GM12878 (cell line): ENCODE results near the gene THBS3. TPM values are rescaled to one million over a fixed set of nuclear protein-coding genes. Genes with fewer than 3 reads are reported as not detected.

Source experiments
- ATAC-seq: fragments of 200-7000 bp; cut with Tn5 transposase; 3 replicates; pipeline ENCODE4 v1.9.1; 2020; ENCODE audit warnings: mild to moderate bottlenecking, moderate library complexity
- BruUV-seq: library from RNA; stranded (reverse); fragments of 400-500 nt; replicated peaks from 2 replicates; lab custom pipeline; 2021; lab: Mats Ljungman, UMichigan
- CTCF ChIA-PET: fragments of 300-600 bp; sonication (Branson Sonifier 250); formaldehyde crosslinking; extraction: SDS; loops from one replicate; lab custom pipeline; 2021; ENCODE audit warnings: inconsistent platforms; lab: Yijun Ruan, JAX
- POLR2A ChIA-PET: fragments of 350-600 bp; formaldehyde crosslinking; extraction: SDS; loops from one replicate; lab custom pipeline; 2021; ENCODE audit warnings: inconsistent platforms; lab: Charles Lee
- RAD21 ChIA-PET: fragments of 300-600 bp; sonication (Branson Sonifier 250); formaldehyde crosslinking; loops from one replicate; lab custom pipeline; 2023; ENCODE audit warnings: antibody characterized with exemption; ENCODE audit not compliant: unreplicated experiment; lab: Charles Lee
- SMC1A ChIA-PET: fragments of 300-600 bp; sonication (Branson Sonifier 250); formaldehyde crosslinking; loops from one replicate; lab custom pipeline; 2023; ENCODE audit not compliant: unreplicated experiment, uncharacterized antibody; lab: Charles Lee
- DNase-seq: peaks from one replicate; pipeline ENCODE4 v3.0.0-alpha.2; 2011; ENCODE audit warnings: low read depth, low spot score
- FAIRE-seq: peaks from 3 replicates; lab custom pipeline; 2011; peaks lifted over from hg19 to GRCh38; lab: Jason Lieb, UNC
- H2AFZ ChIP-seq: 2 replicates; pipeline ENCODE4 v1.6.0; 2011; ENCODE audit warnings: low read depth, low read length, control low read depth; ENCODE audit not compliant: control insufficient read depth
- H3K27ac ChIP-seq: 2 replicates; pipeline ENCODE4 v1.5.1; 2011; ENCODE audit warnings: control low read depth; ENCODE audit not compliant: control insufficient read depth, insufficient read depth
- H3K27me3 ChIP-seq, 2 experiments: replicated peaks in 1 of 2; 2 replicates each; pipeline versions ENCODE4 v1.6.0 to v1.6.1; 2011; ENCODE audit warnings: low read length in 1 of 2; ENCODE audit not compliant: control insufficient read depth in 2 of 2, insufficient read depth in 2 of 2
- H3K36me3 ChIP-seq, 2 experiments: 2 replicates each; pipeline ENCODE4 v1.5.1; 2011; ENCODE audit warnings: low read length in 1 of 2; ENCODE audit not compliant: control insufficient read depth in 2 of 2, insufficient read depth in 2 of 2
- H3K4me1 ChIP-seq: 2 replicates; pipeline ENCODE4 v1.6.1; 2011; ENCODE audit warnings: mild to moderate bottlenecking, low read length, moderate library complexity, mixed read lengths; ENCODE audit not compliant: control insufficient read depth, insufficient read depth
- H3K4me2 ChIP-seq: 2 replicates; pipeline ENCODE4 v1.6.0; 2011; ENCODE audit warnings: control low read depth; ENCODE audit not compliant: control insufficient read depth, insufficient read depth
- H3K4me3 ChIP-seq: fragments of 200-600 bp; sonication (generic); 2 replicates; pipeline ENCODE4 v1.5.1; 2016
- H3K79me2 ChIP-seq: 2 replicates; pipeline ENCODE4 v1.6.0; 2011; ENCODE audit warnings: low read length; ENCODE audit not compliant: control insufficient read depth, insufficient read depth
- H3K9ac ChIP-seq: 2 replicates; pipeline ENCODE4 v1.8.0; 2011; ENCODE audit warnings: low read length, control low read depth, mixed read lengths; ENCODE audit not compliant: control insufficient read depth, insufficient read depth
- H3K9me3 ChIP-seq: replicated peaks from 3 replicates; pipeline ENCODE4 v1.5.1; 2011; ENCODE audit warnings: mild to moderate bottlenecking, low read length; ENCODE audit not compliant: control insufficient read depth, insufficient read depth
- H4K20me1 ChIP-seq: 2 replicates; pipeline ENCODE4 v1.6.0; 2011; ENCODE audit not compliant: control insufficient read depth, insufficient read depth
- BHLHE40 ChIP-seq, 2 experiments: fragments of 450-650 bp in 1 of 2; IDR thresholded peaks; 2 replicates each; pipeline ENCODE4 v1.6.1; 2011 to 2017; ENCODE audit warnings: low read depth in 2 of 2, borderline replicate concordance in 1 of 2, improper control_type of control experiment in 1 of 2, low read length in 1 of 2, mild to moderate bottlenecking in 1 of 2
- EZH2 ChIP-seq: IDR thresholded peaks from 2 replicates; pipeline ENCODE4 v1.6.1; 2012; ENCODE audit warnings: low read depth, mild to moderate bottlenecking, control low read depth, inconsistent platforms, low read length, borderline replicate concordance; ENCODE audit not compliant: control insufficient read depth
- GATAD2B ChIP-seq: fragments of 450-650 bp; conservative IDR thresholded peaks from 2 replicates; pipeline ENCODE4 v1.6.1; 2017; ENCODE audit warnings: low read depth, mild to moderate bottlenecking, moderate library complexity
- IKZF2 ChIP-seq, 2 experiments: fragments of 450-650 bp; IDR thresholded peaks; 2 replicates each; pipeline ENCODE4 v1.6.1; 2017; ENCODE audit warnings: mild to moderate bottlenecking in 2 of 2, moderate library complexity in 2 of 2
- MXI1 ChIP-seq: fragments of 150-350 bp; IDR thresholded peaks from 2 replicates; pipeline ENCODE4 v1.6.1; 2011; ENCODE audit warnings: low read depth, mild to moderate bottlenecking, inconsistent platforms, low read length, improper control_type of control experiment
- PAX5 ChIP-seq: IDR thresholded peaks from 2 replicates; pipeline ENCODE4 v1.6.1; 2011; ENCODE audit warnings: low read depth, low read length, borderline replicate concordance
- POLR2AphosphoS2 ChIP-seq: IDR thresholded peaks from 2 replicates; pipeline ENCODE4 v1.6.1; 2011; ENCODE audit warnings: low read depth, mild to moderate bottlenecking, low read length, improper control_type of control experiment, moderate library complexity
- SMARCA5 ChIP-seq: fragments of 450-650 bp; IDR thresholded peaks from 2 replicates; pipeline ENCODE4 v1.6.1; 2017; ENCODE audit warnings: mild to moderate bottlenecking
- SREBF1 ChIP-seq: IDR thresholded peaks from 2 replicates; pipeline ENCODE4 v1.6.1; 2012; ENCODE audit warnings: mild to moderate bottlenecking, low read length
- SREBF2 ChIP-seq: IDR thresholded peaks from 2 replicates; pipeline ENCODE4 v1.6.1; 2012; ENCODE audit warnings: mild to moderate bottlenecking, low read length
- SRF ChIP-seq, 2 experiments: IDR thresholded peaks; 2 replicates each; pipeline ENCODE4 v1.6.1; 2011; ENCODE audit warnings: low read depth in 2 of 2, low read length in 2 of 2, mild to moderate bottlenecking in 1 of 2, moderate library complexity in 1 of 2
- WRNIP1 ChIP-seq: IDR thresholded peaks from 2 replicates; pipeline ENCODE4 v1.6.1; 2011; ENCODE audit warnings: low read depth, low read length, improper control_type of control experiment, borderline replicate concordance
- YBX1 ChIP-seq: fragments of 450-650 bp; IDR thresholded peaks from 2 replicates; pipeline ENCODE4 v1.6.1; 2016; ENCODE audit warnings: antibody characterized with exemption
- ZBED1 ChIP-seq: IDR thresholded peaks from 2 replicates; pipeline ENCODE4 v1.6.1; 2016; ENCODE audit warnings: borderline replicate concordance
- ZNF207 ChIP-seq: fragments of 450-650 bp; IDR thresholded peaks from 2 replicates; pipeline ENCODE4 v1.6.1; 2014; ENCODE audit warnings: antibody characterized with exemption, mild to moderate bottlenecking, borderline replicate concordance
- ZNF24 ChIP-seq: fragments of 450-650 bp; IDR thresholded peaks from 2 replicates; pipeline ENCODE4 v1.6.1; 2017; ENCODE audit warnings: antibody characterized with exemption, mild to moderate bottlenecking
- WGBS: methylation state at CpG from one replicate; pipeline ENCODE4 v1.1.6; 2016; ENCODE audit warnings: low lambda C conversion rate; ENCODE audit not compliant: insufficient replicate concordance, insufficient coverage; ENCODE audit errors: missing lambda C conversion rate; 5-methylcytosine and 5-hydroxymethylcytosine counted together
- in situ Hi-C: fragments of 300-500 bp; cut with MboI; formaldehyde crosslinking; loops from 9 replicates; pipeline ENCODE4 v1.14.3; 2018; ENCODE audit warnings: mixed read lengths
- intact Hi-C: fragments of 100-400 bp; cut with micrococcal nuclease; formaldehyde crosslinking; loops from one replicate; pipeline ENCODE4 v1.14.2; 2022; ENCODE audit not compliant: unreplicated experiment
- polyA plus RNA-seq, 11 experiments: library from polyadenylated mRNA; depleted of rRNA in 4 of 11; unstranded in 6 of 11; stranded (reverse) in 5 of 11; fragments of >200 nt; fragmentation: Nextera tagmentation in 4 of 11; fragmentation: Illumina TruSeq in 1 of 11; extraction: Ambion mirVana in 4 of 11; extraction: Trizol in 1 of 11; gene quantifications; 1 replicate in 1 of 11; 2 replicates in 10 of 11; pipeline versions ENCODE4 v1.2.1 to v1.2.3, GENCODE V29; 2011 to 2016; ENCODE audit warnings: inconsistent platforms in 2 of 11, missing spikeins in 2 of 11, low read depth in 1 of 11
- total RNA-seq, 4 experiments: library from RNA; depleted of rRNA in 3 of 4; stranded (reverse); fragments of >200 nt in 3 of 4; fragmentation: Illumina TruSeq in 1 of 4; extraction: Trizol in 1 of 4; gene quantifications; 2 replicates each; pipeline versions ENCODE4 v1.2.1 to v1.2.3, GENCODE V29; 2013 to 2021
- TF ChIP-seq, protein P1 (sequence below): IDR thresholded peaks from 2 replicates; pipeline ENCODE4 v1.6.1; 2011; ENCODE audit warnings: low read depth, low read length, improper control_type of control experiment, borderline replicate concordance
- TF ChIP-seq, protein P2 (sequence below): IDR thresholded peaks from 2 replicates; pipeline ENCODE4 v1.6.1; 2011; ENCODE audit warnings: borderline replicate concordance, low read depth, mild to moderate bottlenecking, moderate library complexity, low read length; ENCODE audit not compliant: insufficient read depth, poor library complexity, severe bottlenecking
- TF ChIP-seq, protein P3 (sequence below): fragments of 450-650 bp; IDR thresholded peaks from 2 replicates; pipeline ENCODE4 v1.6.1; 2016; ENCODE audit warnings: mild to moderate bottlenecking
- TF ChIP-seq, protein P4 (sequence below): IDR thresholded peaks from 2 replicates; pipeline ENCODE4 v1.6.1; 2011; ENCODE audit warnings: low read depth, mild to moderate bottlenecking, low read length, moderate library complexity, borderline replicate concordance; ENCODE audit errors: extremely low read depth

Gene THBS3
- total and polyA plus RNA-seq, 10 of the 15 experiments (the other 5 are each of a cell fraction or from before 2014, with no cell fraction given) = 0.66 to 3.6 (median 2.0) TPM

DNA sequence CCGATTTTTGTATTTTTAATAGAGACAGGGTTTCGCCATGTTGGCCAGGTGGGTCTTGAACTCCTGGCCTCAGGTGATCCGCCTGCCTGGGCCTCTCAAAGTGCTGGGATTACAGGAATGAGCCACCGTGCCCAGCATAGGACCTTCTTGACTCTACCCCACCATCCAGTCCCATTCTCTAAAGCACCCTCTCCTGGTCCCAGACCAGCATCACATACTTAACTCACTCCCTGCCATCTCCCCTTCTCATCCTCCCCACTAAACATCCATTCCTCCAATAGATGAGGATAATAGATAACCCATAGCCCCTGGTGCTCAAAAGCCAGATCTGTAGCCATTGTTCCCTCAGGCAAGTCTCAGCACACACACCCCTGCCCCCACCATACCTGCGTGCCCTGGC is 45.5 kb upstream of the THBS3 start (continued):
- TF ChIP-seq, protein P1, sequence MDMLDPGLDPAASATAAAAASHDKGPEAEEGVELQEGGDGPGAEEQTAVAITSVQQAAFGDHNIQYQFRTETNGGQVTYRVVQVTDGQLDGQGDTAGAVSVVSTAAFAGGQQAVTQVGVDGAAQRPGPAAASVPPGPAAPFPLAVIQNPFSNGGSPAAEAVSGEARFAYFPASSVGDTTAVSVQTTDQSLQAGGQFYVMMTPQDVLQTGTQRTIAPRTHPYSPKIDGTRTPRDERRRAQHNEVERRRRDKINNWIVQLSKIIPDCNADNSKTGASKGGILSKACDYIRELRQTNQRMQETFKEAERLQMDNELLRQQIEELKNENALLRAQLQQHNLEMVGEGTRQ = no peak
- TF ChIP-seq ZBED1 = no peak
- TF ChIP-seq IKZF2 (IDR thresholded peaks at IDR 0.05) = no peak
- TF ChIP-seq ZNF207 = no peak
- TF ChIP-seq YBX1 = no peak
- TF ChIP-seq POLR2AphosphoS2 = no peak
- no peak for TF ChIP-seq ZNF24
- TF ChIP-seq MXI1 = no peak

DNA sequence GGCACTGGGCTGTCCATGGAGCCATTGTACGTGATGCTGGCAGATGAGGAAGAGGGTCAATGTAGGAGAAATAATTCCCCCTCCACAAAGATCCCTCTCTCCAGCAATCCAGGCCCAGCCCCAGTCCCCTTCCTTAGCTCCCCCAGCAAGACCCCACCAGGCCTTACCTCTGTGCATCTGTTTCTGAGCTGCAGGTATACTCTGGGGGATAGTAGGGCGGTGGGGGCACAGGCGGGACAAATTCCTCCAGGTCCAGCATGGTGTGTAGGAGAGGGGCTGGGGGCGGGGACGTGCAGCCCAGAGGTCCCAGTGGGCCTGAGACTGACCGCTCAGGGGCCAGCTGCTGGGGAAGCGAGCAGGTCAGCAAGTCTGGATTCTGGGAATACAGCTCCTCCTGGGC is 43.9 kb upstream of the THBS3 start:
- Histone ChIP-seq H3K27me3 (no peaks in the 10 kb centered on the region), H3K79me2 (peaks cover 7% of the 10 kb centered on the region), H3K4me1 (peaks cover 13% of the 10 kb centered on the region), H3K27ac (no peak overlapping the region), H3K4me2 (no peak overlapping the region), H3K9ac (no peak overlapping the region), H2AFZ (no peak overlapping the region), H4K20me1 (no peaks in the 10 kb centered on the region), H3K36me3 (no peaks in the 10 kb centered on the region), H3K4me3 (no peak overlapping the region), H3K9me3 (no peaks in the 10 kb centered on the region)
- 92% methylated on average over 5 of the region's 7 CpGs for WGBS
- SMC1A ChIA-PET = interaction anchor here (0.6 to 4.7 kb wide), 30 partner anchors 9 to 592 kb away, joined by 3 to 57 read pairs (median 4); partner anchors contain the start of genes CLK2, FDPS, RUSC1 and SCAMP3
- no peak for FAIRE-seq
- no TSS peak for BruUV-seq
- POLR2A ChIA-PET = interaction anchor here (0.5 to 2.9 kb wide), 10 partner anchors 8 to 573 kb away, joined by 3 to 23 read pairs (median 4); partner anchors contain the start of genes FDPS and SCAMP3
- in situ Hi-C loops = no loop called here
- no peak for ATAC-seq
- RAD21 ChIA-PET = interaction anchor here (0.7 to 5.2 kb wide), 20 partner anchors 8 to 815 kb away, joined by 3 to 81 read pairs (median 6); partner anchors contain the start of genes CLK2, FDPS, HCN3 and MTX1
- DNase-seq = no peak
- CTCF ChIA-PET = interaction anchor here (0.6 to 9.6 kb wide), 50 partner anchors 9 to 682 kb away, joined by 3 to 225 read pairs (median 6); partner anchors contain the start of genes CLK2, FDPS, HCN3 and KHDC4
- intact Hi-C loops = loop anchor here (2.0 kb wide), 2 partner anchors 253 to 341 kb away; no protein-coding TSS in a partner anchor
- TF ChIP-seq EZH2 (no peak), SREBF2 (no peak), PAX5 (no peak), GATAD2B (no peak), WRNIP1 (no peak), BHLHE40 (IDR thresholded peaks at IDR 0.05; ENCODE audit: borderline replicate concordance in 1 of 2, low read depth in 2 of 2, low read length in 1 of 2) (no peak), SRF (IDR thresholded peaks at IDR 0.05; ENCODE audit: low read depth in 2 of 2, low read length in 2 of 2) (no peak), SREBF1 (no peak), POLR2AphosphoS2 (no peak), SMARCA5 (no peak)
- TF ChIP-seq, protein P2, sequence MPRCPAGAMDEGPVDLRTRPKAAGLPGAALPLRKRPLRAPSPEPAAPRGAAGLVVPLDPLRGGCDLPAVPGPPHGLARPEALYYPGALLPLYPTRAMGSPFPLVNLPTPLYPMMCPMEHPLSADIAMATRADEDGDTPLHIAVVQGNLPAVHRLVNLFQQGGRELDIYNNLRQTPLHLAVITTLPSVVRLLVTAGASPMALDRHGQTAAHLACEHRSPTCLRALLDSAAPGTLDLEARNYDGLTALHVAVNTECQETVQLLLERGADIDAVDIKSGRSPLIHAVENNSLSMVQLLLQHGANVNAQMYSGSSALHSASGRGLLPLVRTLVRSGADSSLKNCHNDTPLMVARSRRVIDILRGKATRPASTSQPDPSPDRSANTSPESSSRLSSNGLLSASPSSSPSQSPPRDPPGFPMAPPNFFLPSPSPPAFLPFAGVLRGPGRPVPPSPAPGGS = no peak
- TF ChIP-seq, protein P3, sequence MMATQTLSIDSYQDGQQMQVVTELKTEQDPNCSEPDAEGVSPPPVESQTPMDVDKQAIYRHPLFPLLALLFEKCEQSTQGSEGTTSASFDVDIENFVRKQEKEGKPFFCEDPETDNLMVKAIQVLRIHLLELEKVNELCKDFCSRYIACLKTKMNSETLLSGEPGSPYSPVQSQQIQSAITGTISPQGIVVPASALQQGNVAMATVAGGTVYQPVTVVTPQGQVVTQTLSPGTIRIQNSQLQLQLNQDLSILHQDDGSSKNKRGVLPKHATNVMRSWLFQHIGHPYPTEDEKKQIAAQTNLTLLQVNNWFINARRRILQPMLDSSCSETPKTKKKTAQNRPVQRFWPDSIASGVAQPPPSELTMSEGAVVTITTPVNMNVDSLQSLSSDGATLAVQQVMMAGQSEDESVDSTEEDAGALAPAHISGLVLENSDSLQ = no peak
- TF ChIP-seq, protein P4, sequence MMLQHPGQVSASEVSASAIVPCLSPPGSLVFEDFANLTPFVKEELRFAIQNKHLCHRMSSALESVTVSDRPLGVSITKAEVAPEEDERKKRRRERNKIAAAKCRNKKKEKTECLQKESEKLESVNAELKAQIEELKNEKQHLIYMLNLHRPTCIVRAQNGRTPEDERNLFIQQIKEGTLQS = no peak
